ENCODE data around the gene MCF2L2.

MCF2L2 gene

DNA sequence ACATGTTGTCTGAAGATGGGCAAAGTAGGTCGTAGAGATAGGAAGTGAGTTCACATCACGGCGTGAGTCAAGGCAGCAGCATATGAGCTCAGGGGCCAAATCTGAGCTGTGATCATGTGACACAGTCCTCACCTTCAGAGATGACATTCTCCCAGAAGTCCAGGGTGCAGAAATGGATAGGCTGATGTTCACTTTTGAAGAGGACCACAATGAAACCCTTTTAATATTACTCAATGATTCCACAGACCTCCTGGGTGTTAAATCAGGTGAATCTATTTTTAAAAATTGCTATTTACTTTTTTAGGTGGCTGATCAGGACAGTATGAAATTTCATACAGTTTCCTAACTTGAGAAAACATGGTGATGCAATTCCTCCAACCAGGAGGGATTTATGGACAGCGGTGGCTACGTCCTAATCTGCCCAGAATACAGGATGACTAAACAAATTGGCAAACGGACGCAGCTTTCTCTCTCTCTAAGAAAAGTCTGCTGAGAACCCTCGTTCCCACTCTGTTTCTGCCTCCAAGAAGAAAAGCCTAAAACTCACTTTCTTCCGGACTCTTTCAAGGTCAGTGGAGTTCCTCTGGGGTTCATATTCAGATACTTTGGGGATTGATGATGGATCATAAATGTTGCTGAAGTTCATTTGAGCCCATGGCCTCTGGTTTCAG is 141.0 kb downstream of the MCF2L2 start:
- peak; percentile 22 for DNase-seq

DNA sequence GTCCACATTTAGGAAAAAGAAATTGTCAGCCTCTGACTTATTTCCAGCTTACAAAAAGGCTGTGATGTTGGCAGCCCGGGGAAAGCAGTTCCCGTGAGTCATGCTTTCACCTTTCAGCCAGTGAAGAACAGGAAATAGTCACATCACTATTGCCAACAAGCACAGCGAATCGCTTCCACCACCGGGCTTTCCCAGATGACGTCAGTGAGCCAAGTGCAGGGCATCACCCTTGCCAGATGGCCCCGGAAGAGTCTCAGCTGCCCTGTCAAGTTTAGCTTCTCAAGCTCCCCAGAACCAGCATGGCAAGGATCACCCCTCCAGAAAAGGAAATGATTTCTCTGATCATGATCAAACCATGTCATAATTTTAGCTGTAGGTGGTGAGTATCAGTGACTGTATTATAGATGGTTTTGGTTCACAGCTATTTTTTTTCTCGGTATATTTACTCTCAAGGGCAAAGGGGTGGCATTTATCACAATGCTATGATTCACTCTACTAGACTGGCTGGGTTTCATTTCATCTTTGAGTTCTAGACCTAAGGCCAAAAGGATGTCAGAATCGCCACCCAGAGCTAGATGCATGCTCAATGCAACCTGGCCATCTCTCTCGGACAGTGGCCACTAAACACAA is 142.5 kb downstream of the MCF2L2 start:
- peak; percentile 98 for DNase-seq

GRCh38 chr3:183285318-183285717 is 143.1 kb downstream of the MCF2L2 start:
- DNase-seq, result peak; percentile 62

DNA sequence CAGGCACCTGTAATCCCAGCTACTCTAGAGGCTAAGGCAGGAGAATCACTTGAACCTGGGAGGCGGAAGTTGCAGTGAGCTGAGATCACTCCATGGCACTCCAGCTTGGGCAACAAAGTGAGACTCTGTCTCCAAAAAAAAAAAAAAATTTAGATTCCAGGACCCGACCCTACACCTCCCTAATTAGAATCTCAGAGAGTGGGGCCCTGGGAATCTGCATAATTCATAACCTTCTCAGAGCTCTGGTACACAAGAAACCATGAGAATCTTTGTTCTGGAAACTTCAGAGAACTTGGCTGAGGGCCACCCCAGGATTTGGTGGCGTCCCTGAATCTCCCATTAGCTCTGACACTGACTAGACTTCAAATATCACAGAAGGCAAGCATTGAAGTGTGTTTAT is 143.8 kb downstream of the MCF2L2 start:
- no peak for DNase-seq

- DNase-seq, result no peak
Observed at GRCh38 chr3:183283886-183284285, 144.5 kb downstream of the MCF2L2 start.

GRCh38 chr3:183281126-183281797 is 147.2 kb downstream of the MCF2L2 start:
- DNase-seq, result no peak

DNA sequence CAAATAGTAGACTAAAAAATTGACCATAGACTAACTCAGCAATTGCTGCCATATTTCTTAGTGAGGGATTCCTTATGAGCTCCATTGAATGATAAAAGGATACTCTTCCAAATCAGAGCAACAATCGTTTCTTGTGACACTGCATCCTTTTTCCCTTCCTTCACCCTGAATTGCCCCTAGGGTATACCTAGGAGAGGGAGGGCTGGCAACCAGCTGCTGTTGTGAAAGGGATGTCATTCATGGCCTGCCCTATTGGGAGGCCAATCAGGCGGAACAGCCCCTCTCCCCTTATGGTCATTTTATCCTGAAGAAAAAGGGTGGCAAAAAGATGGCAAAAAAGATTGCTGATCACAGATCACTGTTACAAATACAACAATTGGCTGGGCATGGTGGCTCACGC is 149.0 kb downstream of the MCF2L2 start:
- no peak for DNase-seq

DNA sequence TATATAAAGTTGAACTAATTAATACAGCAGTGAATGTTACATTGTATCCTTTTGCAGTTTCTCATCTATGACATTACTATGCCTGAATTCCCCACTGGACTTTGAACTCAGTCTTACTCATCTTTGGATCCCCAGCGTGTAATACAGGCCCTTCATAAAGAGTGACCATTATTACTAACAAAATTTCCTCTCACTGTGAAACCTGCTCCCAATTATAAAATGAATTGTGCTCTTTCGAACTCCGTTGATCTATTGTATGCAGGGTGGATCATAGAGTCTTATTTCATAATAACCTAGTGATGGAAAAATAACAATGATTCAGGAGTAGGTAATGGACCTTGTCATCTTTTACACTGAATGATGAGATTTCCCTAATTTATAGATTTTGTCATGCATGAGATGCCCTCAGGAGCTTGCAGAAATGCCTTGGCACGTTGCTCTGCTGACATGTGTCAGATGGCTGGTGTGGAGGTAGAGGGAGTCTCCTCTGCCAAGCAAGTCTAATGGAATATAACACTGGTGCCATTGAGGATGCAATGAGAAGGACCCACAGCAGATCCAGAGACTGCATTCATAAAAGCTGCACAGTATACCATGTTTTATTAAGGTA is 149.8 kb downstream of the MCF2L2 start:
- DNase-seq, result peak; percentile 68

GRCh38 chr3:183277260-183277659 is 151.2 kb downstream of the MCF2L2 start:
- DNase-seq, result no peak

DNA sequence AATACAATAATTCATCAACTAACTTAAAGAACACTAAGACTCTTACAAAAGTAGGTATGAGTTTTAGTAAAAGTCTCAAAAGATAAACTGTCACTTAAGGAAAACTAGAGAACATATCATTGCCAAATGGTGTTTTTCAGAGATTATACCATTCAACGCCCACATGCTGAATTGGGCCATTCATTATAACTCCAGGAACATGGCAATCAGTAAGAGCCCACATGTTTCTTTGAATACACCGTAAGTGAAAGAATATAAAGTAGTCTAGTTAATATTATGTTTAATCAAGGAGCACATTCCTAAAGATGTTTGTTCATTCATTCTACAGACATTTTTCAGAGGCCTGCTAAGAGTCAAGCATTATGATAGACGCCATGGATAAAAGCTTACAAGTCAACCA is 152.5 kb downstream of the MCF2L2 start:
- DNase-seq, result no peak

DNA sequence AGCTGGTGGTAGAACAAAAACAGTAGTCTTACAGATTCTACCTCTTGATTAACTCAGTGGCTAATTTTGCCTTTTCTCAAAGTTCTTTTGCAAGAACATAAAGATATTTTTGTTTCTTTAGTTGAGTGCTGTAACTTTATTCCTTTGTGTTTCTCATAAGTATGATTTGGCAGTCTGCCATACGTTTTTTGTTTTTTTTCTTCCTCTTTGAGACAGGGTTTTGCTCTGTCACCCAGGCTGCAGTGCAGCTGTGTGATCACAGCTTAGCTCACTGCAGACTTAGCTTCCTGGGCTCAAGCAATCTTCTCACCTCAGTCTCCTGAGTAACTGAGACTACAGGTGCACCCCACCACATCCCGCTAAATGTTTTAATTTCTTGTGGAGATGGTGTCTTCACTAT is 153.0 kb downstream of the MCF2L2 start:
- peak; percentile 77 for DNase-seq

- DNase-seq, result no peak
Observed at GRCh38 chr3:183274609-183275008, 153.8 kb downstream of the MCF2L2 start.

DNA sequence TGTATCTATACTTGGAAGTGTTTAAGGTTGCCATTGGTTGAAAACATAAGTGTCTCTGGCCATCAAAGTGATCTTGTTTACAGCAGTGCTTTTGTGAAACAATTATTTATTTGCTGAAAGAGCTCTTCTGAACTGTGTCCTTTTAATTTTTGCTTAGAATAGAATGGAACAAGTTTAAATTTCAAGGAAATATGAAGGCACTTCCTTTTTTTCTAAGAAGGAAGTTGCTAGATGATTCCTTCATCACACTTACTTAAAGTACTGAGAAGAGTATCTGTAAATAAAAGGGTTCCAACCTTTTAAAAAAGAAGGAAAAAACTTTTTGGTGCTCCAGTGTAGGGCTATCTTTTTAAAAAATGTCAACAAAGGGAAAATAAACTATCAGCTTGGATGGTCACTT is 155.6 kb downstream of the MCF2L2 start:
- DNase-seq, result no peak

GRCh38 chr3:183272142-183272541 is 156.3 kb downstream of the MCF2L2 start:
- DNase-seq, result no peak

- no peak for DNase-seq
Observed at GRCh38 chr3:183270344-183270743, 158.1 kb downstream of the MCF2L2 start.

GRCh38 chr3:183269345-183269744 is 159.1 kb downstream of the MCF2L2 start:
- no peak for DNase-seq

DNA sequence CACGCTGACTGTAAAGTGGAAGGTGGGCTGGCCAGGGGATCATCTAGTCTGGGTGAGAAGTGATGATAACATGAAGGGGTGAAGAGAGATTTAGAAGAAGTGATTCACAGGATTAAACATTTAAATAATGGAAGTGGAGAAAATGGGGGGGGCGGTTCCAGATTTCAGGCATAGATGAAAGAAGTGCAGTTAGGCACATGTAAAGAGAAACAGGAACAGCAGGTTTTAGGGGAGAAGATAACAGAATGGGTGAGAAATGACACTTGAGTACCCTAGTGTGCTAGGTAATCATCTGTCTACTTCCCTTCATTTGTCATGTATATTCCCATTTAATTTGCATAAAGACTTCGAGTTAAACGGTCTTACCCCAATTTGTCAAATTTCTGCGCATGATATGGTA is 160.1 kb downstream of the MCF2L2 start:
- DNase-seq, result peak; percentile 50

DNA sequence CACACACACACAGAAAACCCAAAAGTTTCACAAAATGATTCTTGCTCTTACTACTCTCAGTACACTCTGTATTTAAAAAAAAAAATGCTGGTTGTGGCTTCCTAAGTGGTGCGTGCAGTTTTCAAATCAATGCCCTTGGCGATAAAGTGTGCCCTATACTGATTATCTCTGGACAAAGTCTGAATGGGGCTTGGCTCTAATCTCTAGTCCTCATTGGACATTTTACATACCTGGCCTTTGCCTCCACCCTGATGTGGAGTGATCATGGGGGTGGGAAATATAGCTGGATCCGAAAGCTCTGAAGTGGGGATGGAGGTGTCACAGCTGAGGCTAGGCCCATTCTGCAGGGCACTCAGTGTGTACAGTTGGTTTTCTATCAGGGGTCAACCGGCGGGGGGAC is 161.3 kb downstream of the MCF2L2 start:
- no peak for DNase-seq

- no peak for DNase-seq
Observed at GRCh38 chr3:183266454-183266853, 162.0 kb downstream of the MCF2L2 start.

DNA sequence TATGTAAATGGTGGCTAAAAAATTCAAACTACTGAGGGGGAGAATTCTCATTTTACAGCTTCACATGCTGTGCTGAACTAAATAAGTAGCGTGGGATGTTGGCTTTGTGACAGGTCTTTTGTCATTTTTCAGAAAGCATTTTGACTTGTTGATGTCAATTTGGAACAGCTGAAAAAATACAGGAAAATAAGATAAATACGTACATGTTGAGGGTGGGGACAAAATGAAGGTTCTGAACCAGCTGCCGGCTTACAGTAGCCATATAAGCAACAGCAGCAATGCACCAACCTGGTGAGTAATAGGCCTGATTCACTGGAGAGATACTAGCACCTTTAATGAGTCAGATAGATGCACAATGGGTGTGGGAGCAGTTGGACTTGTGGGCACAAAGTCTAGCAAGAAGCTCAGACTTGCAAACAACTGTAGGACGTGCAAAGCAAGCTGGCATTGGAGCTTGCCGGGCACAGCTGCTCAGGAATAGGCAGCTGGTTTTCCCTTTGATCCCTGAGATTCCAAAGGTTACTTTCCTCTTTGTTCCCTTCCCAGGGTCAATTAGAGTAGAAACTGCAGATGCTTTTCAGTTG is 162.5 kb downstream of the MCF2L2 start:
- DNase-seq, result peak; percentile 88

GRCh38 chr3:183265157-183265642 is 163.2 kb downstream of the MCF2L2 start:
- DNase-seq, result peak; percentile 77

DNA sequence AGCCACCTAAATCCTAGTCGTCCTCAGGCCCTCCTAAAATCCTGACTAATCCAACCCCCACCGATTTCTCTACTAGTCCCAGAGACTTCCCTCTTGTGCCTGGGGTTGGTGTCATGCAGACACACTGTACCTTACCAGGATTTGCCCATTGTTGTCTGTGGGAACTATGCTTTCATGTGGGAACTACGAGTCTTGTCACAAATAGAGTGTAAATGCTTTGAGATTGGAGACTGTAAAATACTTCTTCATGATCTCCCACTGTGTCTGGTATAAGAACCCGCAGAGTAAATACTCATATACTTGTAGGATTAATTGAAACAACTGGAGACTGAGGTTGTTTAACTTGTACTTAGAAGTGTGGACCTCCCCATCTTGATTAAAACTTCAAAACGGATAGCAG is 164.2 kb downstream of the MCF2L2 start:
- peak; percentile 17 for DNase-seq

- DNase-seq, result no peak
Observed at GRCh38 chr3:183262875-183263378, 165.5 kb downstream of the MCF2L2 start.
